ENCODE results near the gene ELFN1. TPM values are rescaled to one million over a fixed set of nuclear protein-coding genes. Genes with fewer than 3 reads are reported as not detected.

Gene ELFN1
- total and polyA plus RNA-seq, 2 donors (not counting 3 experiments of a cell fraction or from before 2014, with no cell fraction given), result 0.37 to 1.0 TPM

DNA sequence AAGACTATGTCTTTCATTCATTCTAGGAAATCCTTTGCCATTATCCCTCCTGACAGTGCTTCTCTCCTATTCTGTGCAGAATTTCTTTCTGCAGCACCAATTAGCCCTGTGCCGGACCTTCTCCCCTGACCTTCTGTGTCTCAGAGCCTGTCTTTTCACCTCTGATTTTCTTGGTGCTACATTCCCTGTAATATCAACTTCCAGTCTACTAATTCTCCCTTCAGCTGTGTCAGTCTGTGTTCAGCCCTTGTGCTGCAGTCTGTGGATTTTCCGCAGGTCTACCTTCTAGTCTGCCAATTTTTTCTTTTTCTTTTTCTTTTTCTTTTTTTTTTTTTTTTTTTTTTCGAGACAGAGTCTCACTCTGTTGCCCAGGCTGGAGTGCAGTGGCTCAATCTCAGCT is 115.8 kb downstream of the ELFN1 start:
- Histone ChIP-seq H2AFZ (ENCODE audit: low read depth, low read length) (no peak overlapping the region), H3K4me1 (ENCODE audit: control insufficient read depth, extremely low read depth, insufficient read depth, low read length) (no peaks in the 10 kb centered on the region), H3K4me2 (ENCODE audit: insufficient read depth, low read length) (no peak overlapping the region), H4K20me1 (replicated peaks; ENCODE audit: control insufficient read depth, extremely low read depth, insufficient read depth, low read length) (no peaks in the 10 kb centered on the region), H3K4me3 (replicated peaks in 1 of 3; ENCODE audit: insufficient read depth in 1 of 3, low read depth in 1 of 3, low read length in 3 of 3) (no peak overlapping the region), H3K9me1 (replicated peaks; ENCODE audit: control insufficient read depth, extremely low read depth, insufficient read depth, low read length) (no peaks in the 10 kb centered on the region), H3K27me3 (ENCODE audit: control insufficient read depth in 2 of 2, insufficient read depth in 2 of 2, low read length in 2 of 2) (no peaks in the 10 kb centered on the region), H3K36me3 (ENCODE audit: control insufficient read depth in 2 of 2, extremely low read depth in 1 of 2, insufficient read depth in 2 of 2, low read length in 2 of 2) (no peaks in the 10 kb centered on the region), H3K27ac (ENCODE audit: insufficient read depth, low read depth, low read length) (no peak overlapping the region), H3K79me2 (ENCODE audit: control insufficient read depth, insufficient read depth, low read length) (no peaks in the 10 kb centered on the region), H3K9ac (replicated peaks; ENCODE audit: extremely low read depth, insufficient read depth, low read length) (no peak overlapping the region), H3K9me3 (replicated peaks; ENCODE audit: control insufficient read depth, insufficient read depth, low read length) (no peaks in the 10 kb centered on the region)
- BruUV-seq (replicated peaks), result no TSS peak
- intact Hi-C loops (cut with micrococcal nuclease), result no loop called here
- ChIA-PET CTCF (no interaction called here), POLR2A (no interaction called here)
- dilution Hi-C loops (cut with MboI; ENCODE audit: extremely low pct_ligation_motif_present, low sequenced_read_pairs), result no loop called here
- FAIRE-seq, result no peak
- DNase-seq (ENCODE audit: low read depth, low spot score), result no peak
- TF ChIP-seq POLR2AphosphoS5 (IDR thresholded peaks at IDR 0.05; ENCODE audit: insufficient read depth, low read depth, low read length) (no peak), CTCF (IDR thresholded peaks at IDR 0.05; ENCODE audit: extremely low read depth in 1 of 2, insufficient read depth in 1 of 2, low read depth in 1 of 2, low read length in 2 of 2) (no peak), GATA2 (IDR thresholded peaks at IDR 0.05; ENCODE audit: insufficient read depth, insufficient read length, low read depth, low read length) (no peak), MYC (IDR thresholded peaks at IDR 0.05; ENCODE audit: low read depth, low read length) (no peak), EZH2 (IDR thresholded peaks at IDR 0.05; ENCODE audit: borderline replicate concordance, low read depth, low read length, severe bottlenecking) (no peak), FOS (IDR thresholded peaks at IDR 0.05; ENCODE audit: borderline replicate concordance, insufficient read depth, low read length) (no peak), POLR2A (IDR thresholded peaks at IDR 0.05; ENCODE audit: low read depth, low read length) (no peak), MAX (IDR thresholded peaks at IDR 0.05; ENCODE audit: insufficient read depth, insufficient read length) (no peak), JUN (IDR thresholded peaks at IDR 0.05; ENCODE audit: borderline replicate concordance, insufficient read depth, insufficient read length, low read depth) (no peak)

Data from endothelial cell of umbilical vein (primary cell).